GM21529 (cell line): ENCODE measurements around the gene ZNF595.
"Not testable (repeated sequence)": the region's sequence is repeated elsewhere in the genome, so short reads cannot be mapped to it uniquely, and the experiment has no call there.

ENCODE experiments used
- ATAC-seq: cut with Tn5 transposase; IDR thresholded peaks from one replicate; pipeline ENCODE4 v1.9.1; 2021; ENCODE audit not compliant: unreplicated experiment

ZNF595 gene

GRCh38 chr4:52804-53479 lies at the start of gene ZNF595:
ZNF595 (plus strand) TSS chr4:53321; CDS start chr4:53489, 168 bp downstream.
- ATAC-seq, result not testable (repeated sequence)

GRCh38 chr4:9937-10870 lies 42.9 kb upstream of the ZNF595 start:
- ATAC-seq, result not testable (repeated sequence)

GRCh38 chr4:11095-11815 lies 41.9 kb upstream of the ZNF595 start:
- not testable (repeated sequence) for ATAC-seq

GRCh38 chr4:11816-12417 lies 41.2 kb upstream of the ZNF595 start:
- peak; percentile 83 for ATAC-seq

- ATAC-seq, result not testable (repeated sequence)
Observed at GRCh38 chr4:18128-18527, 35.0 kb upstream of the ZNF595 start.

- ATAC-seq, result not testable (repeated sequence)
Observed at GRCh38 chr4:18589-18988, 34.5 kb upstream of the ZNF595 start.

GRCh38 chr4:22882-23281 lies 30.2 kb upstream of the ZNF595 start:
- not testable (repeated sequence) for ATAC-seq

GRCh38 chr4:24359-24758 lies 28.8 kb upstream of the ZNF595 start:
- not testable (repeated sequence) for ATAC-seq

GRCh38 chr4:27501-27900 lies 25.6 kb upstream of the ZNF595 start:
- not testable (repeated sequence) for ATAC-seq

- not testable (repeated sequence) for ATAC-seq
Observed at GRCh38 chr4:28767-29542, 24.2 kb upstream of the ZNF595 start.

- ATAC-seq, result not testable (repeated sequence)
Observed at GRCh38 chr4:33314-33713, 19.8 kb upstream of the ZNF595 start.

GRCh38 chr4:36559-37415 lies 16.3 kb upstream of the ZNF595 start:
- not testable (repeated sequence) for ATAC-seq

GRCh38 chr4:38202-38601 lies 14.9 kb upstream of the ZNF595 start:
- not testable (repeated sequence) for ATAC-seq

- ATAC-seq, result not testable (repeated sequence)
Observed at GRCh38 chr4:43375-43774, 9.7 kb upstream of the ZNF595 start.

GRCh38 chr4:51253-51652 lies 1.9 kb upstream of the ZNF595 start:
- not testable (repeated sequence) for ATAC-seq

GRCh38 chr4:51655-52277 lies 1.4 kb upstream of the ZNF595 start:
- peak; percentile 61 for ATAC-seq

GRCh38 chr4:53521-53920 lies 400 bp downstream of the ZNF595 start:
- not testable (repeated sequence) for ATAC-seq

- not testable (repeated sequence) for ATAC-seq
Observed at GRCh38 chr4:64733-65132, 11.6 kb downstream of the ZNF595 start.

- no peak for ATAC-seq
Observed at GRCh38 chr4:71830-72229, 18.7 kb downstream of the ZNF595 start.
